Measurements from ENCODE around the gene QRSL1. TPM values are rescaled to one million over a fixed set of nuclear protein-coding genes. Genes with fewer than 3 reads are reported as not detected.
"Not testable (repeated sequence)": the region's sequence is repeated elsewhere in the genome, so short reads cannot be mapped to it uniquely, and the experiment has no call there.

Gene QRSL1
- total and polyA plus RNA-seq, 3 donors from 2014 or later, result 9.1 to 13.3 (median 9.2) TPM

DNA sequence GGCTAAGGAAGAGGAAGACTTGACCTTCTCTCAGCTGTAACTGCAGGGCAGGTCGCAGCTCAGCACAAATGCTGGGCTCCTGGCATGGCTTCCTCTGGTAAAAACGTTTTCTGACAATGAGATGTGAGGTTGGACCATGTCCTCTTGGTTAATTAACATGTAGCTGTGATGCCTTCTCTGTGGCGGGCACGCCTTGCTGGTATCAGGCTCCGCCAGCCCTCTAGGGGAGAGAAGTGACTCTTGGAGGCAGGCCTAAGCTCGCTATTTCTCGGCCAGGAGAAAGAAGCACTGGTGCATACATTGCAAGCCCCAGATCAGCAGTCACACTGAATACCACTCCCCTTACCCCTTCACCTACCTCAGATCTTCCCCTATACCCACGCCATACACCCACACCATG is 65.0 kb downstream of the QRSL1 start:
- WGBS, 2 donors, result 65 to 68% methylated on average over 6 to 8 of the region's 8 CpGs
- no peak for TF ChIP-seq POLR2A (IDR thresholded peaks at IDR 0.05)
- TF ChIP-seq, protein P1, sequence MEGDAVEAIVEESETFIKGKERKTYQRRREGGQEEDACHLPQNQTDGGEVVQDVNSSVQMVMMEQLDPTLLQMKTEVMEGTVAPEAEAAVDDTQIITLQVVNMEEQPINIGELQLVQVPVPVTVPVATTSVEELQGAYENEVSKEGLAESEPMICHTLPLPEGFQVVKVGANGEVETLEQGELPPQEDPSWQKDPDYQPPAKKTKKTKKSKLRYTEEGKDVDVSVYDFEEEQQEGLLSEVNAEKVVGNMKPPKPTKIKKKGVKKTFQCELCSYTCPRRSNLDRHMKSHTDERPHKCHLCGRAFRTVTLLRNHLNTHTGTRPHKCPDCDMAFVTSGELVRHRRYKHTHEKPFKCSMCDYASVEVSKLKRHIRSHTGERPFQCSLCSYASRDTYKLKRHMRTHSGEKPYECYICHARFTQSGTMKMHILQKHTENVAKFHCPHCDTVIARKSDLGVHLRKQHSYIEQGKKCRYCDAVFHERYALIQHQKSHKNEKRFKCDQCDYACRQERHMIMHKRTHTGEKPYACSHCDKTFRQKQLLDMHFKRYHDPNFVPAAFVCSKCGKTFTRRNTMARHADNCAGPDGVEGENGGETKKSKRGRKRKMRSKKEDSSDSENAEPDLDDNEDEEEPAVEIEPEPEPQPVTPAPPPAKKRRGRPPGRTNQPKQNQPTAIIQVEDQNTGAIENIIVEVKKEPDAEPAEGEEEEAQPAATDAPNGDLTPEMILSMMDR (IDR thresholded peaks at IDR 0.05), result no peak
- H3K27me3 ChIP-seq, result no peaks in the 10 kb centered on the region
- no peaks in the 10 kb centered on the region for H3K9me3 ChIP-seq
- no peak for DNase-seq
- no peak overlapping the region for H3K4me3 ChIP-seq
- H3K4me1 ChIP-seq, result no peaks in the 10 kb centered on the region
- no peak overlapping the region for H3K27ac ChIP-seq
- intact Hi-C loops (cut with DNase I; ENCODE audit: low total_unique reads), result no loop called here
- H3K36me3 ChIP-seq (ENCODE audit: low read depth, missing control alignments), result no peaks in the 10 kb centered on the region

DNA sequence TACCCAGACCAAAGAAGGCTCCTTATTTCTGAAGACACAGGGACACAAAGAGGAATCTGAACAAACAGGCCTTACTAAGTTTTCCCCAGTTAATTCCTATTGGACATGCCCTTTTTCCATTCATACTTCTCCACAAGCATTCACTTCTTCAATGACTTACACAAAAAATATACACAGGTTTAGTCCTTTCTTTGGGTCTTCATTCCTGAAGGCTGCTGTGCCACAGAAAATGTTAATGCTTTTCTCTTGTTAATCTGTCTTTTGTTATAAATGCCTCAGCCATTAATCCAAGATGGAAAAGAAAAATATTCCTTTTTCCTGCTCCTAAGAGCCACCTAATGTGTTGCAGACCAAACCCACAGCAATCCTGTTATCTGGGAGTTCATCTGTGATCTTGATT is 71.2 kb downstream of the QRSL1 start:
- Histone ChIP-seq H3K4me3 (no peak overlapping the region), H3K9me3 (no peaks in the 10 kb centered on the region), H3K4me1 (no peaks in the 10 kb centered on the region), H3K27me3 (no peaks in the 10 kb centered on the region), H3K27ac (no peak overlapping the region), H3K36me3 (ENCODE audit: low read depth, missing control alignments) (no peaks in the 10 kb centered on the region)
- no peak for DNase-seq
- intact Hi-C loops (cut with DNase I; ENCODE audit: low total_unique reads), result no loop called here
- TF ChIP-seq POLR2A (IDR thresholded peaks at IDR 0.05), result no peak
- TF ChIP-seq, protein P1 (IDR thresholded peaks at IDR 0.05), result no peak

- intact Hi-C loops (cut with DNase I; ENCODE audit: low total_unique reads); H3K4me3 ChIP-seq; H3K36me3 ChIP-seq (ENCODE audit: low read depth, missing control alignments); DNase-seq; H3K27ac ChIP-seq; H3K4me1 ChIP-seq; H3K9me3 ChIP-seq; H3K27me3 ChIP-seq: not testable (repeated sequence)
- WGBS, 2 donors, result 88 to 93% methylated on average over 3 of the region's 3 CpGs
Observed at GRCh38 chr6:106701201-106701600, 71.8 kb downstream of the QRSL1 start.

DNA sequence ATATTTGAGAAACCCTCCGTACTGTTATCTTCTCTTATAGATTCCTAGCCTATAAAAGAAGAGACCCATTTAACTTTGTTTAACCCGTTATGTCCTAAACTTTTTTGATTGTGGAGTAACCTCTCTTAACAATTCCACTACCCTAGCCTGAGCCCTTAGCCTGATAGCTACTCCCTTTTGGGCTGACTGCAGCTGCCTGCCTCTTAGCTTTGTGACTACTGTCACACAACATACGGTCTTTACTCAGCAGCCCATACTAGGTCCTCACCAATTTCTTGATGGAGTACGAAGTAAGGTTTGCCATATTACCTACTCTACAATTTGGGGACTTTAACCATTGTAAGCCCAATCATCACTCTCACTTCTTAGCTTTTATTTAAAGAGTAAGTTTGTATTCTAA is 72.7 kb downstream of the QRSL1 start:
- Histone ChIP-seq H3K4me1 (no peaks in the 10 kb centered on the region), H3K36me3 (ENCODE audit: low read depth, missing control alignments) (no peaks in the 10 kb centered on the region), H3K4me3 (no peak overlapping the region), H3K27me3 (no peaks in the 10 kb centered on the region), H3K27ac (no peak overlapping the region), H3K9me3 (no peaks in the 10 kb centered on the region)
- 65 to 69% methylated on average over 4 of the region's 4 CpGs for WGBS, 2 donors
- no peak for DNase-seq
- intact Hi-C loops (cut with DNase I; ENCODE audit: low total_unique reads), result no loop called here
- TF ChIP-seq, protein P1 (IDR thresholded peaks at IDR 0.05), result no peak
- TF ChIP-seq POLR2A (IDR thresholded peaks at IDR 0.05), result no peak

DNA sequence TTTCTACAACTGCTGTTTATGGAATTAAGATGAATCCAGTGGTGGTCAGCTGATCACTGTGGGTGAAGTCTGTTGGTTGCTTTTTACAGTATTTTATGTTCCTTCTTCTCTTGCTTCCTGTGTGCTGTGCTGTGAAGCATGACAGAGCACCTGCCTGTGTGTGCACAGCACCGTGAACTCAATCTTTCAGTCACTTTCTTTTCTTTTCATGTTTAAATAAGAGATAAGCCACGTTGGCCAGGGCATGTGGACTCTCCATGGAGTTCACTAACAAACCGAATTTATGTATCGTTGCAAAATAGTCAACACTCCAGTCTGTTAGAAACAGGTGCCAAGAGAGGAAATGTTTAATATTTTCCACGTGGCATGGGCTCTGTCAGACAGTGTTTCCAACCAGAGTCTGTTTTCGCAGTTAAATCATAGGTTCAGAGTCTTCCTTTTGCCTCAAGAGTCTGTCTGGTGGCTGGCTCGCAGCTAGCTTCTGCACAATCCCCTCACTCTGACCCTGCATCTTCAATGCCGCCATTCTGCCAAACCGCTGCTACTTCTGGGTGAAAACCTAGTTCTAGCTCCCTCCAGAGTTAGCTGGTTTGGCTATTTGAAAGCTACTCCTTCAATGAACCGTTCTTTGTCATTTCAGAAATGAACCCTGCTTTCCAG is 73.2 kb downstream of the QRSL1 start:
- WGBS, 2 donors, result 72 to 74% methylated on average over 10 of the region's 10 CpGs
- Histone ChIP-seq H3K4me1 (no peaks in the 10 kb centered on the region), H3K9me3 (no peaks in the 10 kb centered on the region), H3K4me3 (no peak overlapping the region), H3K27ac (no peak overlapping the region), H3K27me3 (no peaks in the 10 kb centered on the region), H3K36me3 (ENCODE audit: low read depth, missing control alignments) (no peaks in the 10 kb centered on the region)
- intact Hi-C loops (cut with DNase I; ENCODE audit: low total_unique reads), result no loop called here
- no peak for TF ChIP-seq POLR2A (IDR thresholded peaks at IDR 0.05)
- TF ChIP-seq, protein P1 (IDR thresholded peaks at IDR 0.05), result no peak
- DNase-seq, result no peak

Measured in testis (tissue), 3 donors.